HEK293T (cell line): ENCODE data around the gene HTR3E.

ENCODE experiments used
- ELF4 ChIP-seq: fragments of 450-650 bp; IDR thresholded peaks from 2 replicates; pipeline ENCODE4 v1.6.1; 2017; ENCODE audit warnings: antibody characterized with exemption
- FOXA1 ChIP-seq: fragments of 450-650 bp; IDR thresholded peaks from 2 replicates; pipeline ENCODE4 v1.6.1; 2016; ENCODE audit warnings: mild to moderate bottlenecking
- FOXM1 ChIP-seq: fragments of 450-650 bp; IDR thresholded peaks from 2 replicates; pipeline ENCODE4 v1.6.1; 2017; ENCODE audit warnings: mild to moderate bottlenecking, borderline replicate concordance
- HDGF ChIP-seq: fragments of 450-650 bp; IDR thresholded peaks from 2 replicates; pipeline ENCODE4 v1.6.1; 2017; ENCODE audit warnings: antibody characterized with exemption, borderline replicate concordance
- L3MBTL2 ChIP-seq: fragments of 450-650 bp; conservative IDR thresholded peaks from 2 replicates; pipeline ENCODE4 v1.6.1; 2016; ENCODE audit warnings: mild to moderate bottlenecking
- SP1 ChIP-seq: fragments of 450-650 bp; IDR thresholded peaks from 2 replicates; pipeline ENCODE4 v1.6.1; 2017
- TARDBP ChIP-seq: fragments of 450-650 bp; IDR thresholded peaks from 2 replicates; pipeline ENCODE4 v1.6.1; 2016
- ZNF384 ChIP-seq: fragments of 450-650 bp; IDR thresholded peaks from 2 replicates; pipeline ENCODE4 v1.6.1; 2016
- TF ChIP-seq, protein P1 (sequence below): fragments of 450-650 bp; IDR thresholded peaks from 2 replicates; pipeline ENCODE4 v1.6.1; 2016

DNA sequence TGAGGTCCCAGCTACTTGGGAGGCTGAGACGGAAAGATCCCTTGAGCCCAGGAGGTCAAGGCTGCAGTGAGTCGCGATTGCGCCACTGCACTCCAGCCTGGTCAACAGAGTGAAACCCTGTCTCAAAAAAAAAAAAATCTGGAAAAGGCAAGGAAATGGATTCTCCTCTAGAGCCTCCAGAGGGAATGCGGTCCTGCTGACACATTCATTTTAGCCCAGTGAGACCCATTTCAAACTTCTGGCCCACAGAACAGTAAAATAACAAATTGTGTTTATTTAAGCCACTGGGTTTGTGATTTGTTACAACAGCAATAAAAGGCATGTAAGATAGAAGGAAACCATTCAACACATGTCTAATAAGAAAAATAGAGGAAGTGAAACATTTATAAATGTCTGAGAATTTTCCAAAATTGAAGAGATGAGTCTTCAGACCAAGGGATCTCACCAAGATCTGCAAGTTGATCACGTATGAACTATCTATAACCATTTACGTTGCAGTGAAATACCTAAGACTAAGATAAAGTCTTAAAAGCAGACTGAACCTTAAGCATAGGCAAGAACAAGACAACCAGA lies at the start of gene HTR3E:
- no peak for TF ChIP-seq ELF4
- no peak for TF ChIP-seq FOXA1
- no peak for TF ChIP-seq FOXM1
- TF ChIP-seq, protein P1, sequence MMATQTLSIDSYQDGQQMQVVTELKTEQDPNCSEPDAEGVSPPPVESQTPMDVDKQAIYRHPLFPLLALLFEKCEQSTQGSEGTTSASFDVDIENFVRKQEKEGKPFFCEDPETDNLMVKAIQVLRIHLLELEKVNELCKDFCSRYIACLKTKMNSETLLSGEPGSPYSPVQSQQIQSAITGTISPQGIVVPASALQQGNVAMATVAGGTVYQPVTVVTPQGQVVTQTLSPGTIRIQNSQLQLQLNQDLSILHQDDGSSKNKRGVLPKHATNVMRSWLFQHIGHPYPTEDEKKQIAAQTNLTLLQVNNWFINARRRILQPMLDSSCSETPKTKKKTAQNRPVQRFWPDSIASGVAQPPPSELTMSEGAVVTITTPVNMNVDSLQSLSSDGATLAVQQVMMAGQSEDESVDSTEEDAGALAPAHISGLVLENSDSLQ: no peak
- TF ChIP-seq ZNF384: no peak
- TF ChIP-seq L3MBTL2: no peak
- TF ChIP-seq SP1: no peak
- TF ChIP-seq HDGF: no peak
- no peak for TF ChIP-seq TARDBP
